Kidney glomerular epithelial cell (primary cell): ENCODE results near the gene PIP5K1C.
A peak's percentile ranks its signal among the peaks of the same experiment; 100 is the strongest.

Source experiments
- DNase-seq: peaks from one replicate; lab custom pipeline; 2025; lab: John Stamatoyannopoulos, UW

The PIP5K1C gene

DNA sequence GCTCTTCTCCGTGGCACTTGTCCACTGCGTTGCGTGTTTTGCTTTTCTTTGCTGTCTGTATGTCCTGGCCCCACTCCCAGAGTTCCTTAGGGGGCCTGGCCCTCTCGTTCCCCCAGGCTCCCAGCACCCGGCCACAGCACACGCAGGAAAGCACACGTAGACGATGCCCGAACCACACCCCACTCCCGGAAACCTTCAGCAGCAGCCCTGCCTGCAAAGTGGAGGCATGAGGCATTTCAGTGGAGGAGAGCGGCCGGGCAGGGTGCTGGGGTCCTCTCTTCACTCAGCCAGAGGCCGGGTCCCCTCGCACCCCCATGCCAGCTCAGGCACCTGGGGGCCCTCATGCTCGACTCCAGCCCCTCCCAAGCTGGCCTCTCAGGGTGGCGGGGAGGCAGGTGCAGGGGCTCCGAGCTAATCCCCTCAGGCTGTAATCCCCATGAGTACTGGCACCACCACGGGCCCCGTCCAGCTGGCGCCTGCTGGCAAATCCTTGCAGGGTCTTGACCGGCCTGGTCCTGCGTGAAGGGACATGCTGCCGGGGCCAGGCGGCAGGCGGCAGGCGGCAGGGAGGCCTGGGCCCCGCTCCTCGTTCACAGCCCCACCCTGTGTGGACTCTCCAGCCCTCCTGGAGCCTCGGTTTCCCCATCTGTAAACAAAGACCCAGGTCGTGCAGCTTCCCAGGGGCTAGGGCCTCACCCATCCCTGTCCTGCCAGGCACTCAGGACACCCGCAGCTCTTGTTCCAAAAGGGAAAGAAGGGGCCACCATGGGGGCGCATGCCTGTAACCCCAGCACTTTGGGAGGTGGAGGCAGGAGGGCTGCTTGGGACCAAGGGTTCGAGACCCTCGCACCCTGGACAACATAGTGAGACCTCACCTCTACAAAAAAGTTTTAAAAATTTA lies 7.0 kb downstream of the PIP5K1C start:
- DNase-seq, result no peak

DNA sequence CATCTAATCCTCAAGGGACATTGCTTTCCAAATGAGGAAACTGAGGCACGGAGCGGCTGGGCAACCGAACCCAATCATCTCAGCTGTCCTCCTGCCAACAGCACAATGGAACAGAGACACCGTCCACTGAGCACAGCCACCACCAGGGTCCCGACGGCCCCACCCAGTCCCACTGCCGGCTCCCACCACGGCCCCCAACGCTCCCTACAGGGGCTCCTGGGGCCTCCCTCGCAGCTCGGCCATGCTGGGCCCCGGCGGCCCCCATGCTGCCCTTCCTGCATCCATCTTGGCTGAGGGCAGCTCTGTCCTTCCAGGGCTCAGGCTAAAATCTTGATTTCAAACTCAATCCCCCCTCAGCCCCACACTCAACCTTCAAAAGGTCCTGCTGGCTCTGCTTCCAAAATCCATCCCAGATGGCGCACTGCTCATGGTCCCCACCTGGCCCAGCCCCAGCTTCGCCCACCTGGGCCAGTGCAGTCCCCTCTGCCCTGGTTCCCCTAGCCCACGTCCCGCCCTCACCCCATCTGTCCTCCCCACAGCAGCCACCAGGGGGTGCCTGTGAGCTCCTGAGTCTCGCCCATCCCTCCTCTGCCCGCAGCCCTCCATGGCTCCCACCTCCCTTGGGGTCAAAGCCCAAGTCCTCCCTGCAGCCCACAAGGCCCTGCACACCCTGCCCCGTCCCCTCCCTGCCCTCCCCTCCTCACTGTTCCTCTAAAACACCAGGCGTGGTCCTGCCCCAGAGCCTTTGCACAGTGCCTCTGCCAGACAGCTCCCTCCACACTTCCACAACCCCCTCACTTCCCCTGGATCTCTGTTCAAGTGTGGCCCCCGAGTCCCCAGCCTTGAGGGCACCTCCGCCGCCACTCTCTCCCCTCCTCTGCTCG lies 7.9 kb downstream of the PIP5K1C start:
- no peak for DNase-seq

- DNase-seq, result no peak
Measured at GRCh38 chr19:3691726-3692125, 8.5 kb downstream of the PIP5K1C start.

DNA sequence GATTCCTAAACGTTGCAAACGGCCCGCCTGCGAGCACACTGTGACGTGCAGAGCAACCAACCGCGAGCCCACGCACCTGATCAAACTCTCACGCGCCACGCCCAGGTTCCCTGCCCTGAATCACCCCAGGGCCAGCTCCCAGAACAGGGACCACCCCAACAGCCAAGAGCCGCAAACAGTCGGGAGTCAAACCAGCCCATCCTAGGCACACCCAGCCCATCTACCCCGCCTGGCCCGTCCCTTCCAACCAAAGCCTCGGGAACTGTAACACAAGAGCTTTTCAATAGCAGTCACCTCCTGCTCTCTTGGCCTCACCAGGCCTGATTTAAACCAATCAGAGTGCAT lies 8.9 kb downstream of the PIP5K1C start:
- no peak for DNase-seq

GRCh38 chr19:3690551-3691371 lies 9.5 kb downstream of the PIP5K1C start:
- DNase-seq, result no peak

- no peak for DNase-seq
Measured at GRCh38 chr19:3687774-3688706, 12.2 kb downstream of the PIP5K1C start.

DNA sequence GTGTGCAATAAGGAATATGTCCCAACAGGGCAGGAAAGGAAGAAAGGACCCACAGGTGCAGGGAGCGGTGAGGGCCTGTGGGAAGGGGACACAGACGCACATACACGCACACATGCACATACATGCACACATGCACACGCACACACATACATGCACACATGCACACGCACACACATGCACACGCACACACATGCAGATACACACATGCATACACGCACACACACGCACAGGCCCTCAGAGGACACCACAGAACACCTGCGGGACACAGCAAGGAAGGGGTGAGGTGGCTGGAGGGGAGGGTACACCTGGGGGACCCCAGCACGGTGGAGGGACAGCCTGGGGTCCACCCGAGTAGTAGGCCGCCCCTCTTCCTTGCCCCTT lies 12.9 kb downstream of the PIP5K1C start:
- no peak for DNase-seq

- no peak for DNase-seq
Measured at GRCh38 chr19:3684817-3685410, 15.4 kb downstream of the PIP5K1C start.

DNA sequence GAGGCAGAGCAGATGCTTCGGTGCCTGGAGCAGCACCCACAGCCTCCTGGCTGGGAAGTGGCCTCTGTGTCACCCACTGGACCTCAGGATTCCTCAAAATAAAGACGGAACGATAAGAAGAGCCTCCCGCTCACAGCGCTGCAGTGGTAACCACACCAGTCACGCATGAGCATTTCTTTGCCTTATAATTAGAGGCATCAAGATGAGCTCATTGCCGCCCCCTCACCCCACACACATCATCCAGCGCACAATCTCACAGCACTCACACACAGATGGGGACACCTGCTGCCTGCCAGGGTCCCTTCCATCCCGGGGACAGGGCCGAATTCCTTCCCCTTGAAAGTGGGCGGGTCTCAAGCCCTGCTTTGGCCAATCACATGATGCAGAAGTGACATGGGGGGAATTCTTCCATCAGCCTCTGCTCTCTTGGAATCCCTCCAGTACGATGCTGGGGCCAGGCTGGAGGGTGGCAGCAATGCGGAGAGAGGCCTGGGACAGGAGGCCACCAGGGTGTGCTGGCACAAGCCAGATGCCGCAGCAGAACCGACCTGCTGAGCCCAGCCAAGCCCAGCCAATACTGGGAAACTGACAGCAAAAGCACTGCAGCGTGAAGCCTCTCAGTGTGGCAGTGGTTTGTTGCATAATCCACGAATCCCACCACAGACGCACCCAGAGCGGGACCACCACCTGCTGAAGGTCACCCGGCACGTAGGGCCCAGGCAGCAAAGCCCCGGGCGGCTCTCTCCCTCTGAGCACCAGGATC lies 16.0 kb downstream of the PIP5K1C start:
- DNase-seq, result peak; percentile 91

DNA sequence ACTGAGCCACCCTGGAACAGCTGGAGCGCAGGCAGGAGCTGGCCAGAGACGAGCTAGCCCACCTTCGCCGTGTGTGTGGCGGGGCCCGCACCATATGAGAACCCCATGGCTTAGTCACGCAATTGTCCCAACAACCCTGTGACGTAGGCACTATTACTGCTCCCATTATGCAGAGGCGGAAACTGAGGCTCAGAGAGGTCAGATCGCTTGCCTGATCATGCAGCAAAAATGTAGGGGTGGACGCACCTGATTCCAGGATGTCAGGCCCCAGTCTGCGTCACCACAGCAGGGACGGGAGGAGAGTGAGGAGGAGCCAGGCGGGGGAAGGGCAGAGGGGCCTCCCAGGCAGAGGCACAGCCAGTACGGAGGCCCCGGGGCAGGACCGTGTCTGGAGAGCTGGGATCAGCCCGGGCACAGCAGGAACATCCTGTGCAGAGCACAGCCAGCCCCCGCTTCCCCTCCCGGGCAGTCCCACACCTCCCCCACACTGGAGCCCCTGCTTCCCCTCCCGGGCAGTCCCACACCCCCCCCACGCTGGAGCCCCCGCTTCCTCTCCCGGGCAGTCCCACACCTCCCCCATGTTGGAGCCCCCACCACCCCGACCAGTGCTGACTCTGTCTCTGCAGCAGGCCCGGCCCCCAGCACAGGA lies 16.7 kb downstream of the PIP5K1C start:
- DNase-seq, result peak; percentile 80

DNA sequence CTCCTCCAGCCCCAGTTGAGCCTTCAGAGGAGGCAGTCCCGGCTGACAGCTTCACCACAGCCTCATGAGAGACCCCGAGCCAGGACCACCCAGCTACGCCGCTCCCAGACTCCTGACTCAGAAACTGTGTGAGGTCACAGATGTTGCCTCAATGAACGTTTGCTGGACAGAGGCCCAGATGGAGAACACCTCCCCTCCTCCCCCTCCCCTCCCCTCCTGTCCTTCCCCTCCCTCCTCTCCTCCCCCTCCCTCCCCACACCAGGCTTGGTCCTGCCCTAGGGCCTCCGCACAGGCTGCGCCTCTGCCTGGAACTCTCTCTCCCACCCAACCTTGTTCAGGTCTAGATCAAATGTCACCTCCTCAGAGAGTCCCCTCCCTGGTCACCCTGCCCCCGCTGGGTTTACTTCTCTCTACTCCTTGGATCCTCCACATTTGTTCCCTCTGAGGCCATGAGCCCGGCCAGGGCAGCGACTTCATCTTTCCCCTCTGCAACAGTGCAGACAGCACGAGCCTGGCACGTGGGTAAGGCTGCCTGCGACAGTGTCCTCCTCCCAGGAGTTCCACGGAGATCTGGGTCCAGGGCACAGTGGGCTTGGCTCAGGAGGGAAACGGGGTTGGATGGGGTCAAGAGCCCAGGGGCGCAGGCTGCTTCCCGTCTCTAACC lies 17.4 kb downstream of the PIP5K1C start:
- DNase-seq, result peak; percentile 6

GRCh38 chr19:3682286-3682685 lies 18.0 kb downstream of the PIP5K1C start:
- no peak for DNase-seq

DNA sequence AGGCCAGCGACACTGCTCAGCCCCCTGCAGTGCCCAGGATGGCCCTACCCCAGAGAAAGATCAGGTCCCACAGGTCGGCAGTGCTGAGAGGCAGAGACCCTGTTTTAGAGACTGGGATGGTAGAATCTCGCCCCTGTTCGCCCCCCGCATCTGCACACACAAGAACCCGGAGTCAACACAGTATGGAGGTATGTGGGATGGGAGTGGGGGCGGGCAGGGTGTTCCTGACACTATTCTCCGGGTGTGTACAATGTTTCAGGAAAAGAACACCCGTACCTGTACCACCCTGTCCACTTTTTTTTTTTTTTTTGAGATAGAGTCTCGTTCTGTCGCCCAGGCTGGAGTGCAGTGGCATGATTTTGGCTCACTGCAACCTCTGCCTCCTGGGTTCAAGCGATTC lies 19.3 kb downstream of the PIP5K1C start:
- no peak for DNase-seq

DNA sequence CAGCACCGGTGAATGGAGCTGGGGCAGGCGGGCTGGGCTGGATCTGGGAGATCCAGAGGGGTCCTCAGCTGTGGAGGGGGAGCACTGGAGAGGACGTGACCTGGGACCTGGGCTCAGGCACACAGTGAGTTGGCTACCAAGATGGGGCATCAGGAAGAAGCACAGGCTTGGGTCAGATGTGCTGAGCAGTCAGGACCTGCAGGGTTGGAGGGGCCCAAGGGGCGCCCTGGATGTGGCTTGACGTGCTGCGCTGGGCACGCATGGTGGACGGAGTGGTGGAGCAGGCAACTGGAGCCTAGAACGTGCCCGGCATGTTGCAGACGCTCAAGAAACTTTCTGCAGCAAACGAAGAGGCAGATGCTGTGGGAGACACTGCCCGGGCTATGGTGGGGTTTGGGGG lies 20.7 kb downstream of the PIP5K1C start:
- no peak for DNase-seq

DNA sequence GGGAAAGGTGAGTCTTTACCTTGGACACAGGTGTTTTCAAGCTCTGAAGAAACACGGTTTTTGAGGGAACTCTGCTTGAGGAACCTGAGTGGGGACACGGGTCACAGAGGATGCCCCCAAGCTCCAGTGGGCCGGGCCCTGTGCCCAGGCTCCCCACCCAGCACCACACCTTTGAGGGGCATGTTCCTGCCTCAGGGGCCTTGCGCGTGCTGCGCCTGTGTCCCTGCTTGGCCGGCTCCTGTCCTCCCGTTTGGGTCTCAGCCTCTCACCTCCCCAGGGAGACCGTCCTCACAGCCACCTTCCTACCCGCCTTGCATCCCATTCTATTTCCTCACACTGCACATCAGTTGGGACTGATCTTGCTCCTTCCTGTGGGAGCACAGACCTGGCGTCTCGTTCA lies 21.1 kb downstream of the PIP5K1C start:
- DNase-seq, result no peak

- no peak for DNase-seq
Measured at GRCh38 chr19:3678188-3678587, 22.1 kb downstream of the PIP5K1C start.

- DNase-seq, result no peak
Measured at GRCh38 chr19:3674784-3675543, 25.3 kb downstream of the PIP5K1C start.
